GM19351 (cell line): Measurements from ENCODE around the gene ELF1.

Source experiments
- ATAC-seq: cut with Tn5 transposase; IDR thresholded peaks from one replicate; pipeline ENCODE4 v1.9.1; 2021; ENCODE audit warnings: mild to moderate bottlenecking, moderate library complexity; ENCODE audit not compliant: unreplicated experiment

The ELF1 gene

DNA sequence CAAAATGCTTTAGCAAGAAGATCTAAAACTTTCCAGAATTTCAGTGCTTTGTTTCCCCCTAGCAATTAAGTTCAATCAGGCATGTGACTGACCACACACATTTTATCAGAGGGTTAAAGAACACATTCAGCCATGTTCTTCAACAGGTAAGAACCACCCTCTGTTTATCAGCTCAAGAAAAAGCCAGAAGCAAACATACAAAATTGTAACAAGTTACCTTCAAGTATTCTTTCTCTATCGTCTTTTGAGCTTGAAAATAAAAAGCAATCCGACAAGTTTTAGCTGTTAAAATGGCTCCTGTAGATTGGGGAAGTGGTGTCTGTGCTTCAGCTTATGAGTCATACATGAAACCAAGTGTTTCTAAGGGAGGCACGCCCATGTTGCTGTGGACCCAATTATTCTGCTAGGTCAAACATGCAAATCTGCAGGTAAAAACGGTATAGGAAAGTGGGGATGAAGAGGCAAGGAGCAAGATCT, at the start of gene ELF1:
Gene ELF1 (minus strand): TSS at position 306 of the 477 bp plus-strand sequence. CDS start 37,262 bp downstream, outside the sequence.
- peak; percentile 87 for ATAC-seq

GRCh38 chr13:41065078-41065477, 46.0 kb upstream of the ELF1 start:
- no peak for ATAC-seq

GRCh38 chr13:41064493-41064892, 45.4 kb upstream of the ELF1 start:
- no peak for ATAC-seq

DNA sequence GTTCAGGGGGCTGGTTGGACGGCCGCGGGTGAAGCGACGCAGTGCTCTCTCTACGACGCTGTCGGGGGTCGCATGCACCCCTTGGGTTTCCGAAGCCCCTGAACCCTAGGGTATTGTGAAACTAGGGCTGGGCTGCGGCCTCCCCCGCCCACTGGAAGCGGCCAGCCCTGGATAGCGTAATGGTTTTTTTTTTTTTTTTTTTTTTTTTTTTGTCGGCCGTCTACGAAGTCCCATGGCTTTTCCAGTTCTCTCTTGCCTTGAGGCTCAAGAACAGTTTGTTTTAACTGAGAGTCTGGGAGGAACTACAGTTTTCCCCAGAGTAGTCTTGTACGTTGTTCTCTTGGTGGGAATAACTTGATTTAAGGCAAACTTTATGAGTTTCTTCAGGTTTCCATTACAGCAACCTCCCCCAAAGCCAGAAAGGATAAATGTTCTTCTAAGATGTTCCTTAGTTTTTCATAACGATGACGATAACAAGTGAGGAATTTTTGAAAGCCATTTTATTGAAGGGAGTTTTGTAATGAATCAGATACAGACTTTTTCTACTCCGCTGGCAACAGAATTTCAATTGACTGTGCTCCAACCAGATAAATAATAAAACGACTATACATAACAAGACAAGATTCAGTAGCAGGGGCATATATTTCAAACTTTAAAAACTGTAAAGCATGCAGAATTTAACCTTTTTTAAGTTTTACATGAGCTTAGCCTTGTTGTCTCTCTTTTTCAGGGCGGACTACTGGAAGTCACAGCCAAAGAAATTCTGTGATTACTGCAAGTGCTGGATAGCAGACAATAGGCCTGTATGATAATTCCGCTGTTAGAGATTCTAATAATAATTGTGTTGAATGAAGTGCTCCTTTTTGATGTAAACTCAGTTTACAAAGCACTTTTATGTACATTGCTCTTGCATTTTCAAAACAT, 43.1 kb upstream of the ELF1 start:
- peak; percentile 36 for ATAC-seq

DNA sequence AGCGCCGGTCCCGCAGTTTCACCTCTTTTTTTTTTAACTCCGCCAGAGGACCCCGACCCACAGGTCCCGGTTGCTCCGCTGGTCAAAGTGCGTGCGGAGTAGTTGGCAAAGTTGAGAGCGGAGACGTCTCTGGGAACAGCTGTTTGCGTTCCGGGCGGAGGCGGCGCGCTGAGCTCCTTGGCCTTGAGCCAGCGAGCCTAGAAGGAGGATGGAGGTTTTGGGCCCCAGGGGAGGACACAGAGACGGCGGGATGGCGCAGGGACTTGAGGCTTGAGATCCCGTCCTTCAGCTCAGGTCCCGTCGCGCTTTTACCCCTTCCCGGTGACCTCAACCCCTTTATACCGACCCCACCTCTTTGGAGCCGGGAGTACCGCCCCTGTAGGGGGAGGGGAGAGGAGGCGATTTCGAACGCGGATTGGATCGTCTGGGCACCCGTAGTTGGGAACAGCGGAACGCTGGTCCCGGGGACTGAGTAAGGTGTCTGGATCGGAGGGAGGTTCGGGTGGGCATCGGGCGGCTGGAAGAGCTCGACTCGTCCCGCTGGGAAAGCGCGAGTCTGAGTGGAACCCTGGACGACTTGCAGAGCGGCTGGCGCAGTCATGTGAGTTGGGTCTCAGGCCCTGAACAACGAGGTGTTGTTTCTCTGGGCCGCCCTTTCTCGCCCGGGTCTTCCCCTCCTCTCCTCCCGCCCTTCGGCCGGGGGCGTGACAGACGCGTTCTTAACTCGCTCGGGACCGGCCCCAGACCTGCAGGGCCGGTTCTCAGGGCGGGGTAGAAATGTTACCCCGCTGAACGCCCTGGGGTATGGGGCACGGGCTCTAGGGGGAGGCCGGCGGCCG, 42.2 kb upstream of the ELF1 start, which contains the start of gene WBP4:
Gene WBP4 (plus strand): TSS at position 435 of the 839 bp plus-strand sequence. CDS start 165 bp downstream, at position 600.
- peak; percentile 73 for ATAC-seq

GRCh38 chr13:41060724-41061074, 41.6 kb upstream of the ELF1 start:
- peak; percentile 31 for ATAC-seq

DNA sequence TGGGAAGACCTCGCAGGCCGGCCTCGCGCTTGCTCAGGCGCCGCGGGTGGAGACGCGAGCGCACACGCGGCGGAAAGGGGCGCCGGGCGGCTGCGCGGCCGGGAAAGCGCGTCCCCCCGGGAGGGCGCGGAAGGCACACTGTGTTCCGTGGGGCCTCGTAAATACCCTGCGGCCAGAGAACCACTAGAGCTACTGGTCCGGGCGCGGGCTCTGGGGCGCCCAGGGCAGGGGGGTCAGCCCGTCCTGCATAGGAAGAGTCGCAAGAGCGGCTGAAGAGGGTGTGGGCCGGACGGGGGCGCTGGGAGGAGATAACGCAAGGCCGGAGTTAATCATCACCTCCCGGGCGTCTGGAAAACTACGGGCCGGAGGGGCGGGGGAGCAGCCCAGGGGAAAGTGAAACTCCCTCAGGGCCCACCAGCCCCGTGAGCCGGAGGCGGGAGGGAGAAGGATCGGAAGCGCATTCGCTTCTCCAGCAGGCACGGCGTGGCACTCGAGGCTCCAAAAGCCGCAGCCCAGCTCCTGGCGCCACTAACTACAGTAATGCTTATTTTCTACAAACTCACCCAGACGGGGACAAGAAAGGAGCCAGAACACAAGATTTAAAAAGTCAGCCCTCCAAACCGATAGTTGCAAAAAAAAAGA, 41.1 kb upstream of the ELF1 start:
- ATAC-seq, result peak; percentile 35

GRCh38 chr13:41059456-41060081, 40.5 kb upstream of the ELF1 start:
- ATAC-seq, result no peak

GRCh38 chr13:41058295-41059070, 39.4 kb upstream of the ELF1 start:
- ATAC-seq, result no peak

DNA sequence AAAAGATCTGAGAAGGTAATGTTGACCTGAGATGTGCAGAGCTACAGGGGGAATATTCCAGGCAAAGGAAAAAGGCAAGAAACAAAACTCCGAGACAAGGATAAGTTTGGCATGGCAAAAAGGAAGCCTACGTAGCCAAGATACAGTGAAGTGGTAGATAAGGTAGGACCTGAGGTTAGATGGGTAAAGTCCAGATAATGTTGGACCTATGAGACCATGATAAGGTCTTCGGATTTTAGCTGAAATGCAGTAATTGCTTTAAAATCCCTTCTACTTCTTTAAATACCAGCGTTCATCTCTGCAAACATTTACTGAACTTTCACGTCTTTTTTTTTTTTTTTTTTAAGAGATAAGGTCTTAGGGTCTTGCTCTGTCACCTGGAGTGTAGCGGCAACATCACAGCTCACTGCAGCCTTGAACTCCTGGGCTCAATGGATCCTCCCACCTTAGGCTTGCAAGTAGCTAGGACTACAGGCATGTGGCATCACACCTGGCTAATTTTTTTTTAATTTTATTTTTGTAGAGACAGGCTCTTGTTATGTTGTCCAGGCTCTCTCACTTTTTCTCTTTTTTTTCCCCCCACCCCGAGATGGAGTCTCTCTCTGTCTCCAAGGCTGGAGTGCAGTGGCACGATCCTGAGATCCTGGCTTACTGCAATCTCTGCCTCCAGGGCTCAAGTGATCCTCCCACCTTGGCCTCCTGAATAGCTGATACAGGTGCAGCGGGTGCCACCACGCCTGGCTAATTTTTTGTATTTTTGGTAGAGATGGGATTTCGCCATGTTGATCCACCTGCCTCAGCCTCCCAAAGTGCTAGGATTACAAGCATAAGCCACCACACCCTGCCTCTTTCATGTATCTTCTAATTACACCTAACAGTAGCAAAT, 38.0 kb upstream of the ELF1 start:
- no peak for ATAC-seq

GRCh38 chr13:41056194-41056593, 37.1 kb upstream of the ELF1 start:
- ATAC-seq, result no peak

DNA sequence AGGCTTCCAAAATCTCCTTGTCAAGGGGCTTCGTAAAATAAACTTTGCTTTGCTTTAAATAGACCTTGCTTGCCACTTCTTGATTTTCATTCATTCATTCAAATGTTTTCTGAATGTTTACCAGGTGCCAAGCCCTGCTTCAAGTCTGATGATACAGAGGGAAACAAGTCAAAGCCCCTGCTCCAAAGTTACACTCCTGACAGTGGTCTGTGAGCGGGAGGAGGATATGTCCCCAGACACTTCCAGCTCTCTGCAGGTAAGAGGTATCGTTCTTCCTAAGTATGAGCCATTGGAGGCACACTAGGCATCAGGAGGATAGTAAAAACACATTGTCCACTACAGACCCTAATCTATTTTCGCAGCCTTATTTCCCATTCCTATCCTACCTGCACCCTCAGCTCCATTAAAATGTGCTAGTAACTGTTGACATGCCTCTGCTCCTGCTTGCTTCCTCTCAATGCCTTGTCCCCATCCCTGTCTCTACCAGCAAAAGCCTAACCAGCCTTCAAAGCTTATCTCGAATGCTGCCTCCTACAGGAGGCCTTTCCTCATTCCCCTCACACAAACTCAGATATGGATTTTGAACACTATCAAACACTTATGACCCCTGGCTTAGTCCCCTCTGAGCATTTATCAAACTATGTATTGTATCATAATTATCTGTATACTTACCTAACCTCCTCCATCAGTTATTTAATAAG, 36.0 kb upstream of the ELF1 start:
- ATAC-seq, result no peak

GRCh38 chr13:41054212-41054877, 35.2 kb upstream of the ELF1 start:
- ATAC-seq, result no peak

DNA sequence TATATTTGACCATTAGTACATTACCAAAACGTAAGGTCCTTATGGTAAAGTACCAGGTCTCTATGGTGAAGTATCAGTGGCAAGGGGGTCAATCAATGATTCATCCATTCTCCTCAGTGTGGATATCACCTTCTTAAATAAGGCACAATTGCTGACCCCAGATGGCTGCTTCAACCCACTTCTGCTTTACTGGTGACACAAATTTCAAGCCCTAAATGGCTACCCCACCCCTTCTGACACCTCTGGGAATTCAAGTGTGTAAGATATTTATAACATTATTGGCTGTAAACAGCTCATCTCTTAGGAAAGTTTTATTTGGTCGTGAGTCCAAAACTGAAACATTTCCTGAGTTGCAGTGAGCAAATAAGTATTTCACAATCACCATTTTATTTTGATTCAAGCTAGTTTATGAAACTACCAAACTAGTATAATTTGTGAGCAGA, 34.3 kb upstream of the ELF1 start:
- peak; percentile 75 for ATAC-seq

DNA sequence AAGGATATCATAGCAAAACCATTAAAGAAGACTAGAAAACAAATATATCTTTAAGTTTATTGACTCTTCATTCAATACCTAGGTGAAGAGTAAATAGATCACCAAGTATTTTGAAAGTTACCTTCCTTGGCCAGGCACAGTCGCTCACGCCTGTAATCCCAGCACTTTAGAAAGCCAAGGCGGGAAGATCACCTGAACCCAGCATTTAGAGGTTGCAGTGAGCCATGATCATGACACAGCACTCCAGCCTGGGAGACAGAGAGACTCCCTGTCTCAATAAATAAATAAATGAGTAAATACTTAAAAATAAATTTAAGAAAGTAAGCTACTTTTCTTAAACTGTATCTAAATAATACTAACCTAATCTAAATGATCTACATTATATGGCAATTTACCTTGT, 33.3 kb upstream of the ELF1 start:
- no peak for ATAC-seq

GRCh38 chr13:41049480-41050440, 30.6 kb upstream of the ELF1 start:
- no peak for ATAC-seq
